Adrenal gland (tissue), 12 donors: Measurements from ENCODE around the gene ZCWPW1. TPM values are rescaled to one million over a fixed set of nuclear protein-coding genes. Genes with fewer than 3 reads are reported as not detected.
A peak's percentile ranks its signal among the peaks of the same experiment; 100 is the strongest.

Experiments
- DNase-seq, 7 donors: peaks; one replicate each; pipeline ENCODE4 v3.0.0-alpha.2; 2019 to 2020
- H3K27ac ChIP-seq, 5 donors: fragments of 200-600 bp; sonication (generic) in 4 of 5; 1 replicate in 3 of 5; 2 replicates in 2 of 5; pipeline versions ENCODE4 v1.5.1 to v1.8.0; 2016 to 2020; ENCODE audit warnings: mild to moderate bottlenecking in 1 of 5
- H3K27me3 ChIP-seq: fragments of 200-600 bp; 2 replicates; pipeline ENCODE4 v1.8.0; 2021
- H3K36me3 ChIP-seq, 2 donors: fragments of 200-600 bp; replicated peaks in 1 of 2; 1 replicate in 1 of 2; 2 replicates in 1 of 2; pipeline versions ENCODE4 v1.5.1 to v1.8.0; 2018 to 2022
- H3K4me1 ChIP-seq, 2 donors: fragments of 200-600 bp; replicated peaks in 1 of 2; 1 replicate in 1 of 2; 2 replicates in 1 of 2; pipeline versions ENCODE4 v1.5.1 to v1.8.0; 2018 to 2021
- H3K4me3 ChIP-seq, 4 donors: fragments of 200-600 bp; sonication (generic) in 3 of 4; one replicate each; pipeline ENCODE4 v1.5.1; 2016 to 2018
- H3K9me3 ChIP-seq, 3 donors: fragments of 200-600 bp; sonication (generic) in 1 of 3; replicated peaks in 1 of 3; 1 replicate in 2 of 3; 2 replicates in 1 of 3; pipeline versions ENCODE4 v1.5.1 to v1.8.0; 2016 to 2021
- CTCF ChIP-seq, 6 experiments: fragments of 450-650 bp in 4 of 6; fragments of 200-600 bp in 2 of 6; sonication (generic) in 1 of 6; IDR thresholded peaks; 1 replicate in 5 of 6; 2 replicates in 1 of 6; pipeline versions ENCODE4 v1.5.1 to v1.8.0; 2016 to 2021; ENCODE audit warnings: antibody characterized with exemption in 6 of 6, mild to moderate bottlenecking in 2 of 6, moderate library complexity in 1 of 6
- POLR2A ChIP-seq, 2 donors: fragments of 450-650 bp; IDR thresholded peaks; one replicate each; pipeline ENCODE4 v1.6.1; 2017; ENCODE audit warnings: antibody characterized with exemption in 2 of 2, mild to moderate bottlenecking in 2 of 2, moderate library complexity in 1 of 2
- WGBS, 4 donors: extraction: QIAGEN DNeasy Blood & Tissue Kit in 2 of 4; methylation state at CpG; one replicate each; pipeline versions ENCODE4 v1.1.5 to v1.1.7; 2013 to 2017; 5-methylcytosine and 5-hydroxymethylcytosine counted together
- intact Hi-C, 2 donors: fragments of 100-400 bp; cut with DNase I; formaldehyde crosslinking; loops; one replicate each; pipeline versions ENCODE4 v1.14.1 to v1.15.0; 2022 to 2023
- polyA plus RNA-seq, 3 donors: library from polyadenylated mRNA; stranded (reverse); fragments of 200-250 nt in 2 of 3; fragments of 350-450 nt in 1 of 3; fragmentation: Illumina TruSeq in 1 of 3; extraction: RNeasy Lipid Tissue Mini Kit (QIAGEN cat#74804) in 1 of 3; gene quantifications; one replicate each; pipeline ENCODE4 v1.2.3, GENCODE V29; 2013 to 2014
- total RNA-seq, 9 donors: library from RNA; depleted of rRNA in 4 of 9; stranded (reverse); fragments of >200 nt in 4 of 9; fragments of 120-200 nt in 1 of 9; fragmentation: NEBNext Ultra II Directional in 1 of 9; extraction: Animal tissue kit (Norgen Biotek cat#: 25700) in 1 of 9; gene quantifications; one replicate each; pipeline versions ENCODE4 v1.1.0 to v1.2.4, GENCODE V29; 2013 to 2023
- donor health status: healthy with polysubstance abuse.
- donor health status: Bipolar disorder and iron deficiency.
- donor health status: DM: yes; HTN: yes; CAD: no.
- donor health status: DM: no; HTN: no; CAD: no.
- donor health status: DM: no; HTN: no; CAD: no.
- donor health status: DM: yes; HTN: yes; CAD: no.

The ZCWPW1 gene
- total and polyA plus RNA-seq, 12 donors, result 1.0 to 20.2 (median 4.7) TPM

DNA sequence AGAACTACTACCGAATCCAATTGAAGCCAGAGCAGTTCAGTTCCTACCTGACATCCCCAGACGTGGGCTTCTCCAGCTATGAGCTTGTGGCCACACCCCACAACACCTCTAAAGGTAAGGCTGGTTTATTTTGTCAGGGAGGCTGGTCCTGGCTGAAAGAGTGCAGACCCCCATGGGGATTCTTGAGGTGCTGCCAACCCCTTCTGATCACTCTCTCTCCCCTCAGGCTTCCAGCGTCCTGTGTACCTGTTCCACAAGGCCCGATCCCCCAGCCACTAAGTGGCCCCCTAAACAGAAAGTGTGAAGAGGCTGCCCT lies 4.7 kb upstream of the ZCWPW1 start:
- intact Hi-C loops, result no loop called here
- no peak for TF ChIP-seq CTCF (IDR thresholded peaks at IDR 0.05)
- 60 to 78% (median 68%) methylated on average over 3 to 4 of the region's 4 CpGs for WGBS, 4 donors
- Histone ChIP-seq H3K4me3 (no peak overlapping the region), H3K9me3 (no peaks in the 10 kb centered on the region), H3K27me3 (no peaks in the 10 kb centered on the region), H3K36me3 (peaks cover 0 to 29% of the 10 kb centered on the region in 2 donors), H3K4me1 (peaks cover 24 to 52% of the 10 kb centered on the region in 2 donors), H3K27ac (peak overlapping the region in 1 of 5 donors; percentile 95)
- no peak for DNase-seq

- intact Hi-C loops, result no loop called here
- no peak for TF ChIP-seq POLR2A (IDR thresholded peaks at IDR 0.05)
- TF ChIP-seq CTCF (IDR thresholded peaks at IDR 0.05), result no peak
- H3K27me3 ChIP-seq, result no peaks in the 10 kb centered on the region
- H3K4me3 ChIP-seq, result no peak overlapping the region
- DNase-seq, result no peak
- no peaks in the 10 kb centered on the region for H3K9me3 ChIP-seq
- H3K4me1 ChIP-seq, result peaks cover 27 to 55% of the 10 kb centered on the region in 2 donors
- no peak overlapping the region for H3K27ac ChIP-seq
- 86 to 88% (median 88%) methylated on average over 15 to 21 of the region's 21 CpGs for WGBS, 4 donors
- peaks cover 0 to 29% of the 10 kb centered on the region in 2 donors for H3K36me3 ChIP-seq
Observed at GRCh38 chr7:100432621-100433275, 4.2 kb upstream of the ZCWPW1 start.

DNA sequence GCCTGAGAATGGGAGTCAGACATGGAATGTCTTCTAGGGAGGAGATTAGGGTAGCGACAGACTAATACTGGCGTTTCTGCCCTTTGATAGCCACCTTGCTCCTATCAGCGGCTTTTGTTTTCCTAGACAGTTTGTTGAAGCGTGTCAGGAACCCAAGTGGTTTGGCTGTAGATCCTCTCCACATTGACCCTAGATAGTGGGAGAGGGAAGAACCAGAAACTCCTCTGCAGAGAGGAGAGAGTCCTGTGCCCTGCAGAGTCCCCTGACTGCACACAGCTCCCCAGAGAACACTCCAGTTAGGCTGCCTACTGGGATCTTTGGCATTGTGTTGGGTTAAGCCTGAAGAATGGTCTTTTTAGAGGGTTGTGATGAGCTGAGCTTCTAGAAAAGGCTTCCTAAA lies 3.5 kb upstream of the ZCWPW1 start:
- no peak overlapping the region for H3K4me3 ChIP-seq
- H3K36me3 ChIP-seq, result peaks cover 0 to 29% of the 10 kb centered on the region in 2 donors
- no peak for DNase-seq
- H3K27me3 ChIP-seq, result no peaks in the 10 kb centered on the region
- no peaks in the 10 kb centered on the region for H3K9me3 ChIP-seq
- 87 to 93% (median 90%) methylated on average over 4 of the region's 4 CpGs for WGBS, 4 donors
- TF ChIP-seq CTCF (IDR thresholded peaks at IDR 0.05) (no peak), POLR2A (IDR thresholded peaks at IDR 0.05) (no peak)
- intact Hi-C loops, result no loop called here
- H3K4me1 ChIP-seq, result peaks cover 29 to 57% of the 10 kb centered on the region in 2 donors
- H3K27ac ChIP-seq, result peak overlapping the region in 1 of 5 donors; percentile 97

GRCh38 chr7:100431286-100431735 lies 2.8 kb upstream of the ZCWPW1 start:
- DNase-seq, result peak in 2 of 7 donors; percentile 10 to 54
- TF ChIP-seq POLR2A (IDR thresholded peaks at IDR 0.05), result no peak
- TF ChIP-seq CTCF (IDR thresholded peaks at IDR 0.05), result no peak
- intact Hi-C loops, result no loop called here
- H3K9me3 ChIP-seq, result no peaks in the 10 kb centered on the region
- no peak overlapping the region for H3K4me3 ChIP-seq
- peaks cover 0 to 29% of the 10 kb centered on the region in 2 donors for H3K36me3 ChIP-seq
- no peaks in the 10 kb centered on the region for H3K27me3 ChIP-seq
- H3K27ac ChIP-seq, result peak overlapping the region in 3 of 5 donors; percentile 97 to 100 (median 100)
- peaks cover 29 to 57% of the 10 kb centered on the region in 2 donors for H3K4me1 ChIP-seq
- WGBS, 4 donors, result 87 to 94% (median 91%) methylated on average over 8 to 23 of the region's 23 CpGs
